HepG2 (cell line): ENCODE data around the gene PALM. TPM values are rescaled to one million over a fixed set of nuclear protein-coding genes. Genes with fewer than 3 reads are reported as not detected.

ENCODE experiments used
- ELF3 ChIP-seq: IDR thresholded peaks from 2 replicates; pipeline ENCODE4 v1.6.1; 2016; ENCODE audit warnings: missing genetic modification reagents, missing compliant biosample characterization
- EZH2 ChIP-seq: conservative IDR thresholded peaks from 2 replicates; pipeline ENCODE4 v1.6.1; 2012; ENCODE audit warnings: mild to moderate bottlenecking, low read depth, low read length, moderate library complexity
- HNRNPH1 ChIP-seq: fragments of 200-400 bp; formaldehyde crosslinking; optimal IDR thresholded peaks from 2 replicates; pipeline ENCODE3; 2017; ENCODE audit warnings: mild to moderate bottlenecking, low read depth, low read length
- JDP2 ChIP-seq: sonication (generic); formaldehyde crosslinking; IDR thresholded peaks from 2 replicates; pipeline ENCODE4 v1.8.1; 2022; ENCODE audit warnings: missing genetic modification reagents, borderline replicate concordance
- MIXL1 ChIP-seq: IDR thresholded peaks from 2 replicates; pipeline ENCODE4 v1.6.1; 2016
- MZF1 ChIP-seq: sonication (generic); formaldehyde crosslinking; IDR thresholded peaks from 2 replicates; pipeline ENCODE4 v1.8.1; 2023; ENCODE audit warnings: mild to moderate bottlenecking, missing genetic modification reagents, borderline replicate concordance
- NFE2L1 ChIP-seq: sonication (generic); formaldehyde crosslinking; IDR thresholded peaks from 2 replicates; pipeline ENCODE4 v1.4.0; 2020; ENCODE audit warnings: missing genetic modification reagents, mild to moderate bottlenecking, borderline replicate concordance
- SIX1 ChIP-seq: sonication (generic); formaldehyde crosslinking; IDR thresholded peaks from 2 replicates; pipeline ENCODE4 v1.4.0; 2020; ENCODE audit warnings: missing genetic modification reagents, borderline replicate concordance
- SP5 ChIP-seq: IDR thresholded peaks from 2 replicates; pipeline ENCODE4 v1.6.1; 2016; ENCODE audit warnings: low read depth, borderline replicate concordance
- TBP ChIP-seq: sonication (generic); formaldehyde crosslinking; IDR thresholded peaks from 2 replicates; pipeline ENCODE4 v1.5.0; 2020; ENCODE audit warnings: missing genetic modification reagents
- THAP9 ChIP-seq: sonication (generic); formaldehyde crosslinking; IDR thresholded peaks from 2 replicates; pipeline ENCODE4; 2020; ENCODE audit warnings: missing genetic modification reagents, mild to moderate bottlenecking, borderline replicate concordance
- YEATS4 ChIP-seq: sonication (generic); formaldehyde crosslinking; IDR thresholded peaks from 2 replicates; pipeline ENCODE4 v1.4.0; 2020; ENCODE audit warnings: missing genetic modification reagents, borderline replicate concordance
- ZBED4 ChIP-seq: sonication (generic); formaldehyde crosslinking; IDR thresholded peaks from 2 replicates; pipeline ENCODE4 v1.4.0; 2020; ENCODE audit warnings: missing genetic modification reagents, borderline replicate concordance
- ZBTB21 ChIP-seq: sonication (generic); formaldehyde crosslinking; IDR thresholded peaks from 2 replicates; pipeline ENCODE4 v1.4.0; 2020; ENCODE audit warnings: missing genetic modification reagents
- ZBTB44 ChIP-seq: sonication (generic); formaldehyde crosslinking; IDR thresholded peaks from 2 replicates; pipeline ENCODE4 v1.4.0; 2020; ENCODE audit warnings: missing genetic modification reagents
- ZKSCAN5 ChIP-seq: sonication (generic); formaldehyde crosslinking; IDR thresholded peaks from 2 replicates; pipeline ENCODE4 v1.5.1; 2020; ENCODE audit warnings: mild to moderate bottlenecking, missing genetic modification reagents
- ZNF274 ChIP-seq: sonication (generic); formaldehyde crosslinking; IDR thresholded peaks from 2 replicates; pipeline ENCODE4 v1.5.1; 2020; ENCODE audit warnings: mild to moderate bottlenecking, missing genetic modification reagents
- ZNF317 ChIP-seq: sonication (generic); formaldehyde crosslinking; IDR thresholded peaks from 2 replicates; pipeline ENCODE4 v1.5.0; 2020; ENCODE audit warnings: mild to moderate bottlenecking, missing genetic modification reagents
- ZNF430 ChIP-seq: sonication (generic); formaldehyde crosslinking; IDR thresholded peaks from 2 replicates; pipeline ENCODE4 v1.9.0; 2021; ENCODE audit warnings: mild to moderate bottlenecking, missing genetic modification reagents
- ZNF543 ChIP-seq: sonication (generic); formaldehyde crosslinking; IDR thresholded peaks from 2 replicates; pipeline ENCODE4 v1.4.0; 2020; ENCODE audit warnings: mild to moderate bottlenecking, missing genetic modification reagents
- ZNF556 ChIP-seq: sonication (generic); formaldehyde crosslinking; IDR thresholded peaks from 2 replicates; pipeline ENCODE4 v1.4.0; 2020; ENCODE audit warnings: mild to moderate bottlenecking, missing genetic modification reagents, borderline replicate concordance
- ZNF724P ChIP-seq: sonication (generic); formaldehyde crosslinking; IDR thresholded peaks from 2 replicates; pipeline ENCODE4 v1.8.0; 2022; ENCODE audit warnings: missing genetic modification reagents, borderline replicate concordance
- ZNF780A ChIP-seq: sonication (generic); formaldehyde crosslinking; IDR thresholded peaks from 2 replicates; pipeline ENCODE4 v1.8.0; 2022; ENCODE audit warnings: mild to moderate bottlenecking, missing genetic modification reagents, moderate library complexity
- polyA plus RNA-seq, 8 experiments: library from polyadenylated mRNA; depleted of rRNA in 3 of 8; stranded (reverse) in 7 of 8; unstranded in 1 of 8; fragments of >200 nt; fragmentation: Illumina TruSeq in 4 of 8; extraction: Trizol in 4 of 8; gene quantifications; 2 replicates each; pipeline versions ENCODE4 v1.2.1 to v1.2.3, GENCODE V29; 2011 to 2016; ENCODE audit warnings: low read depth in 4 of 8, missing spikeins in 1 of 8, mixed read lengths in 1 of 8; ENCODE audit not compliant: insufficient read depth in 1 of 8
- total RNA-seq, 5 experiments: library from RNA; depleted of rRNA; stranded (reverse); fragments of >200 nt; fragmentation: Illumina TruSeq; extraction: Trizol; gene quantifications; 2 replicates each; pipeline ENCODE4 v1.2.3, GENCODE V29; 2016; ENCODE audit warnings: low read depth in 1 of 5

PALM gene
- total and polyA plus RNA-seq, 2 of the 13 experiments (the other 11 are each of a cell fraction or from before 2014, with no cell fraction given) = 4.0 to 9.7 TPM

GRCh38 chr19:662962-663681 is 45.6 kb upstream of the PALM start, which contains the start of gene RNF126 (continued):
- TF ChIP-seq ZBTB44 (CRISPR knock-in tag) (no peak), ZNF556 (CRISPR knock-in tag) (peak; percentile 56; the same call in 1 of the 2 replicates), HNRNPH1 (no peak), MZF1 (no peak), SIX1 (CRISPR knock-in tag) (no peak), YEATS4 (CRISPR knock-in tag) (peak; percentile 43; the same call in 1 of the 2 replicates), JDP2 (CRISPR knock-in tag) (peak; percentile 70; the same call in 1 of the 2 replicates), ZBTB21 (CRISPR knock-in tag) (no peak), TBP (CRISPR knock-in tag) (no peak), ZNF274 (CRISPR knock-in tag) (no peak), EZH2 (no peak), ZKSCAN5 (no peak), ZNF780A (CRISPR knock-in tag) (no peak), SP5 (CRISPR knock-in tag) (no peak), ZBED4 (CRISPR knock-in tag) (no peak), ELF3 (CRISPR knock-in tag) (no peak), ZNF317 (CRISPR knock-in tag) (no peak), ZNF430 (CRISPR knock-in tag) (no peak; the same call in 1 of the 2 replicates), THAP9 (CRISPR knock-in tag) (peak; percentile 63; the same call in 1 of the 2 replicates), ZNF724P (CRISPR knock-in tag) (no peak), NFE2L1 (no peak), MIXL1 (CRISPR knock-in tag) (no peak), ZNF543 (CRISPR knock-in tag) (no peak)
